Neural cell (in vitro differentiated cells): ENCODE results near the gene TMEFF2.

Experiments
- EP300 ChIP-seq: fragments of 450-650 bp; conservative IDR thresholded peaks from 2 replicates; pipeline ENCODE4 v1.6.1; 2014; ENCODE audit warnings: antibody characterized with exemption, mild to moderate bottlenecking, moderate library complexity; ENCODE audit not compliant: poor library complexity, severe bottlenecking
- EZH2 ChIP-seq: fragments of 200-600, 300-800 bp; shearing (Covaris generic), sonication (generic); IDR thresholded peaks from 2 replicates; pipeline ENCODE4 v1.6.1; 2014; ENCODE audit warnings: antibody characterized with exemption, low read length, borderline replicate concordance, mild to moderate bottlenecking; ENCODE audit not compliant: insufficient read depth, poor library complexity, severe bottlenecking
- TF ChIP-seq, protein P1 (sequence below): fragments of 450-650 bp; IDR thresholded peaks from 2 replicates; pipeline ENCODE4 v1.5.1; 2014; ENCODE audit warnings: antibody characterized with exemption, mild to moderate bottlenecking, moderate library complexity; ENCODE audit not compliant: poor library complexity, severe bottlenecking

DNA sequence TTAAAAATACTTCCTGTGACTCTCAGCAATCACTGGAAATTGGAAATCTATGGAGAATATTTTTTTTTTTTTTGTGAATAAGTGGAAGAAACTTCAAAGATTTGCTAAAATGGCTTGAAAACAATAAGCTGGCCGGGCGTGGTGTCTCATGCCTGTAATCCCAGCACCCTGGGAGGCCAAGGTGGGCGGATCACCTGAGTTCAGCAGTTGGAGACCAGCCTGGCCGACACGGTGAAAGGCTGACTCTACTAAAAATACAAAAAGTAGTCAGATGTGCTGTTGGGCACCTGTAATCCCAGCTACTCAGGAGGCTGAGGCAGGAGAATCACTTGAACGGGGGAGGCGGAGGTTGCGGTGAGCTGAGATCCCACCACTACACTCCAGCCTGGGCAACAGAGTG is 192.3 kb downstream of the TMEFF2 start:
- TF ChIP-seq, protein P1, sequence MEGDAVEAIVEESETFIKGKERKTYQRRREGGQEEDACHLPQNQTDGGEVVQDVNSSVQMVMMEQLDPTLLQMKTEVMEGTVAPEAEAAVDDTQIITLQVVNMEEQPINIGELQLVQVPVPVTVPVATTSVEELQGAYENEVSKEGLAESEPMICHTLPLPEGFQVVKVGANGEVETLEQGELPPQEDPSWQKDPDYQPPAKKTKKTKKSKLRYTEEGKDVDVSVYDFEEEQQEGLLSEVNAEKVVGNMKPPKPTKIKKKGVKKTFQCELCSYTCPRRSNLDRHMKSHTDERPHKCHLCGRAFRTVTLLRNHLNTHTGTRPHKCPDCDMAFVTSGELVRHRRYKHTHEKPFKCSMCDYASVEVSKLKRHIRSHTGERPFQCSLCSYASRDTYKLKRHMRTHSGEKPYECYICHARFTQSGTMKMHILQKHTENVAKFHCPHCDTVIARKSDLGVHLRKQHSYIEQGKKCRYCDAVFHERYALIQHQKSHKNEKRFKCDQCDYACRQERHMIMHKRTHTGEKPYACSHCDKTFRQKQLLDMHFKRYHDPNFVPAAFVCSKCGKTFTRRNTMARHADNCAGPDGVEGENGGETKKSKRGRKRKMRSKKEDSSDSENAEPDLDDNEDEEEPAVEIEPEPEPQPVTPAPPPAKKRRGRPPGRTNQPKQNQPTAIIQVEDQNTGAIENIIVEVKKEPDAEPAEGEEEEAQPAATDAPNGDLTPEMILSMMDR: no peak
- TF ChIP-seq EP300: no peak
- TF ChIP-seq EZH2: no peak
